Uterus (tissue), 4 donors: ENCODE results near the gene MSRB1. TPM values are rescaled to one million over a fixed set of nuclear protein-coding genes. Genes with fewer than 3 reads are reported as not detected.
"Not testable (repeated sequence)": the region's sequence is repeated elsewhere in the genome, so short reads cannot be mapped to it uniquely, and the experiment has no call there.

Experiments used
- DNase-seq, 2 donors: peaks; one replicate each; pipeline ENCODE4 v3.0.0-alpha.2; 2019 to 2020
- H3K27ac ChIP-seq, 2 donors: fragments of 200-600 bp; sonication (generic); 1 replicate in 1 of 2; 2 replicates in 1 of 2; pipeline ENCODE4 v1.5.1; 2016 to 2018
- H3K27me3 ChIP-seq, 2 donors: fragments of 200-600 bp; sonication (generic); one replicate each; pipeline ENCODE4 v1.5.1; 2018 to 2019; ENCODE audit warnings: control low read depth in 1 of 2
- H3K36me3 ChIP-seq, 2 donors: fragments of 200-600 bp; sonication (generic); one replicate each; pipeline ENCODE4 v1.5.1; 2019; ENCODE audit warnings: control low read depth in 1 of 2
- H3K4me1 ChIP-seq, 2 donors: fragments of 200-600 bp; sonication (generic); one replicate each; pipeline ENCODE4 v1.5.1; 2018 to 2019; ENCODE audit warnings: control low read depth in 1 of 2
- H3K4me3 ChIP-seq, 2 donors: fragments of 200-600 bp; sonication (generic); 1 replicate in 1 of 2; 2 replicates in 1 of 2; pipeline ENCODE4 v1.5.1; 2018 to 2019; ENCODE audit warnings: mild to moderate bottlenecking in 1 of 2
- H3K9me3 ChIP-seq, 2 donors: fragments of 200-600 bp; sonication (generic); one replicate each; pipeline ENCODE4 v1.5.1; 2019; ENCODE audit warnings: control low read depth in 1 of 2
- POLR2A ChIP-seq, 2 donors: fragments of 450-650 bp; IDR thresholded peaks; one replicate each; pipeline ENCODE4 v1.6.1; 2016; ENCODE audit warnings: antibody characterized with exemption in 2 of 2, mild to moderate bottlenecking in 1 of 2, moderate library complexity in 1 of 2
- intact Hi-C: fragments of 100-400 bp; cut with DNase I; formaldehyde crosslinking; loops from one replicate; pipeline ENCODE4 v1.15.1; 2023; ENCODE audit warnings: low total_unique reads
- total RNA-seq, 4 donors: library from RNA; depleted of rRNA in 3 of 4; stranded (reverse); fragments of >200 nt in 3 of 4; gene quantifications; one replicate each; pipeline versions ENCODE4 v1.1.0 to v1.2.4, GENCODE V29; 2014 to 2023
- TF ChIP-seq, protein P1 (sequence below), 4 experiments: fragments of 200-600 bp in 2 of 4; fragments of 450-650 bp in 2 of 4; sonication (generic) in 2 of 4; IDR thresholded peaks; one replicate each; pipeline ENCODE4 v1.5.1; 2016 to 2019; ENCODE audit warnings: antibody characterized with exemption in 4 of 4, mild to moderate bottlenecking in 2 of 4, moderate library complexity in 1 of 4
- donor health status: DM: yes; HTN: yes; CAD: no.

The MSRB1 gene
- total RNA-seq, 4 donors from 2014 or later = 5.6 to 21.2 (median 11.9) TPM

DNA sequence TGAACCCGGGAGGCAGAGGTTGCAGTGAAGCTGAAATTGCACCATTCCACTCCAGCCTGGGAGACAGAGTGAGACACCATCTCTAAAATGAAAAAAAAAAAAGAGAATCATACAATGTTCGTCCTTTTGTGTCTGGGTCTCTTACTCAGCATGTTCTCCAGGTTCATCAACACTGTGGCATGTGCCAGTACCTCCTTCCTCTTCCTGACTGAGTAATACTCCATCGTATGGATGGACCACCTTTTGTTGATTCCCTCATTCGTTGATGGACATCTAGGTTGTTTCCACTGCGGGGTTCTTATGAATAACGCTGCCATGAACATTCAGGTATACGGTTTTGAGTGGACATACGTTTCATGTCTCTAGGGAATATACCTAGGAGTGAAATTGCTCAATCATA is 20.6 kb downstream of the MSRB1 start:
- DNase-seq = no peak
- no peaks in the 10 kb centered on the region for H3K36me3 ChIP-seq
- TF ChIP-seq POLR2A (IDR thresholded peaks at IDR 0.05) = no peak
- TF ChIP-seq, protein P1, sequence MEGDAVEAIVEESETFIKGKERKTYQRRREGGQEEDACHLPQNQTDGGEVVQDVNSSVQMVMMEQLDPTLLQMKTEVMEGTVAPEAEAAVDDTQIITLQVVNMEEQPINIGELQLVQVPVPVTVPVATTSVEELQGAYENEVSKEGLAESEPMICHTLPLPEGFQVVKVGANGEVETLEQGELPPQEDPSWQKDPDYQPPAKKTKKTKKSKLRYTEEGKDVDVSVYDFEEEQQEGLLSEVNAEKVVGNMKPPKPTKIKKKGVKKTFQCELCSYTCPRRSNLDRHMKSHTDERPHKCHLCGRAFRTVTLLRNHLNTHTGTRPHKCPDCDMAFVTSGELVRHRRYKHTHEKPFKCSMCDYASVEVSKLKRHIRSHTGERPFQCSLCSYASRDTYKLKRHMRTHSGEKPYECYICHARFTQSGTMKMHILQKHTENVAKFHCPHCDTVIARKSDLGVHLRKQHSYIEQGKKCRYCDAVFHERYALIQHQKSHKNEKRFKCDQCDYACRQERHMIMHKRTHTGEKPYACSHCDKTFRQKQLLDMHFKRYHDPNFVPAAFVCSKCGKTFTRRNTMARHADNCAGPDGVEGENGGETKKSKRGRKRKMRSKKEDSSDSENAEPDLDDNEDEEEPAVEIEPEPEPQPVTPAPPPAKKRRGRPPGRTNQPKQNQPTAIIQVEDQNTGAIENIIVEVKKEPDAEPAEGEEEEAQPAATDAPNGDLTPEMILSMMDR (IDR thresholded peaks at IDR 0.05) = no peak
- no peak overlapping the region for H3K27ac ChIP-seq
- H3K4me1 ChIP-seq = peaks cover 0 to 7% of the 10 kb centered on the region in 2 donors
- H3K4me3 ChIP-seq = no peak overlapping the region
- intact Hi-C loops = no loop called here
- no peaks in the 10 kb centered on the region for H3K9me3 ChIP-seq
- peaks cover 0 to 12% of the 10 kb centered on the region in 2 donors for H3K27me3 ChIP-seq

DNA sequence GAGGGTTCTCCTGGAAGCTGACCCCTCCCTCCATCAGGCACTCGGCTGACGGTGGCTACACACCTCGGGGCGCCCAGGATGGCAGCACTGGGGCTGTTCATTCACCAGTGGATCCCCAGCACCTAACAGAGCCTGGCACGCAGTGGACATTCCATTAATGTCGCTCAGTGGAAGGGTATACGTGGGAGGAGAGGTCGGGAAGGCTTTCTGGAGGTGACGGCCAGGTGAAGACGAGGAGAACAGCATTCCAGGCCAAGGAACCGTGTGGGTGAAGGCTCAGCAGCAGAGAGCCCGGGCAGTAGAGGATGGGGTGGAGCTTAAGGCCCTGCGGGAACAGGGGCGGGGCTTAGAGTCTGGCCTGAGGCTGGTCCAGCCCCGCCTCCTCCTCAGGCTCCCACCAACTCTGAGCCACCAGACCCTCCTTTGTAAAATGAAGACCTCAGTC is 22.2 kb downstream of the MSRB1 start:
- Histone ChIP-seq H3K4me3 (no peak overlapping the region), H3K27ac (no peak overlapping the region), H3K4me1 (peaks cover 0 to 7% of the 10 kb centered on the region in 2 donors), H3K27me3 (peaks cover 0 to 12% of the 10 kb centered on the region in 2 donors), H3K9me3 (no peaks in the 10 kb centered on the region), H3K36me3 (no peaks in the 10 kb centered on the region)
- TF ChIP-seq, protein P1 (IDR thresholded peaks at IDR 0.05) = no peak
- no peak for TF ChIP-seq POLR2A (IDR thresholded peaks at IDR 0.05)
- intact Hi-C loops = no loop called here
- no peak for DNase-seq

DNA sequence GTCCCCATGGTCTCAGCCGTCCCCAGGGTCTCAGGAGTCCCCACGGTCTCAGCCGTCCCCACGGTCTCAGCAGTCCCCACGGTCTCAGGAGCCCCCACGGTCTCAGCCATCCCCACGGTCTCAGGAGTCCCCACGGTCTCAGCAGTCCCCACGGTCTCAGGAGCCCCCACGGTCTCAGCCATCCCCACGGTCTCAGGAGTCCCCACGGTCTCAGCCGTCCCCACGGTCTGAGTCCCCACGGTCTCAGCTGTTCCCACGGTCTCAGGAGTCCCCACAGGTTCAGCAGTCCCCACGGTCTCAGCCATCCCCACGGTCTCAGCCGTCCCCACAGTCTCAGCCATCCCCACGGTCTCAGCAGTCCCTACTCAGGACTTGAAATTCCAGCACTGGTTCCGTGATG is 22.9 kb downstream of the MSRB1 start:
- peaks cover 0 to 12% of the 10 kb centered on the region in 2 donors for H3K27me3 ChIP-seq
- H3K27ac ChIP-seq, intact Hi-C loops, H3K4me1 ChIP-seq, H3K36me3 ChIP-seq, DNase-seq, H3K9me3 ChIP-seq, H3K4me3 ChIP-seq: not testable (repeated sequence)

DNA sequence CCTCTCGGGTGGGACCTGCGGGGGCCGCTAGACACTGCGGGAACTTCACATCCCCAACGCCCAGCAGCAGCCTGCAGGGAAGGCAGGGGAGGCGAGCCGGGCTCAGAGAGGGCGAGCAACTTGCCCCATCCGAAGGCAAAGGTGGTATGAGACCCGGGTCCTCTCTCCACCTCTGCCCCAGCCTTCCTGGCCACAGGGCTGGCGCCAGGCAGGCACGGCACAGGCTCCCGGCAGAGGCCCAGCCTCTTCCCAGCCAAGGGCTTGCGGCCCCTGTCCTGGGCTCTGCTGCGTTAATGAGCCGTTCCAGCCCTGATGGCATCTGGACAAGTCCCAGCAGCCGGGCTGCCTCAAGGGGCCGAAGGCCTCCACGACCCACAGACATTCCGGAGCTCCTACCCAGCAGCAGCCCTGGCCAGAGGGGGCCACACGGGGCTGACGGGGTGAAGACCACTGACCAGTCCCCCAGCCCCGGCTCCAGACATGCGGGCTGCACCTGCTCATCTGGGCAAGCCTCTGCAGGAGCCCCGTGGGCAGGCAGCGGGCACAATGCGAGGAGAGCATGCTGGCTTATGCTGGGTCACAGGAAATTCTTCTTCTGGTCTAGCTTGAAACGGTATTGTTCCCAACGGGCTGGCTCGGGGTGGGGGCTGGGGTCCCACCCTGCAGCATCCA is 23.5 kb downstream of the MSRB1 start:
- Histone ChIP-seq H3K9me3 (no peaks in the 10 kb centered on the region), H3K4me1 (peaks cover 0 to 7% of the 10 kb centered on the region in 2 donors), H3K27me3 (peaks cover 0 to 12% of the 10 kb centered on the region in 2 donors), H3K36me3 (no peaks in the 10 kb centered on the region), H3K27ac (no peak overlapping the region), H3K4me3 (no peak overlapping the region)
- no peak for DNase-seq
- TF ChIP-seq, protein P1 (IDR thresholded peaks at IDR 0.05) = no peak
- TF ChIP-seq POLR2A (IDR thresholded peaks at IDR 0.05) = no peak
- intact Hi-C loops = no loop called here

DNA sequence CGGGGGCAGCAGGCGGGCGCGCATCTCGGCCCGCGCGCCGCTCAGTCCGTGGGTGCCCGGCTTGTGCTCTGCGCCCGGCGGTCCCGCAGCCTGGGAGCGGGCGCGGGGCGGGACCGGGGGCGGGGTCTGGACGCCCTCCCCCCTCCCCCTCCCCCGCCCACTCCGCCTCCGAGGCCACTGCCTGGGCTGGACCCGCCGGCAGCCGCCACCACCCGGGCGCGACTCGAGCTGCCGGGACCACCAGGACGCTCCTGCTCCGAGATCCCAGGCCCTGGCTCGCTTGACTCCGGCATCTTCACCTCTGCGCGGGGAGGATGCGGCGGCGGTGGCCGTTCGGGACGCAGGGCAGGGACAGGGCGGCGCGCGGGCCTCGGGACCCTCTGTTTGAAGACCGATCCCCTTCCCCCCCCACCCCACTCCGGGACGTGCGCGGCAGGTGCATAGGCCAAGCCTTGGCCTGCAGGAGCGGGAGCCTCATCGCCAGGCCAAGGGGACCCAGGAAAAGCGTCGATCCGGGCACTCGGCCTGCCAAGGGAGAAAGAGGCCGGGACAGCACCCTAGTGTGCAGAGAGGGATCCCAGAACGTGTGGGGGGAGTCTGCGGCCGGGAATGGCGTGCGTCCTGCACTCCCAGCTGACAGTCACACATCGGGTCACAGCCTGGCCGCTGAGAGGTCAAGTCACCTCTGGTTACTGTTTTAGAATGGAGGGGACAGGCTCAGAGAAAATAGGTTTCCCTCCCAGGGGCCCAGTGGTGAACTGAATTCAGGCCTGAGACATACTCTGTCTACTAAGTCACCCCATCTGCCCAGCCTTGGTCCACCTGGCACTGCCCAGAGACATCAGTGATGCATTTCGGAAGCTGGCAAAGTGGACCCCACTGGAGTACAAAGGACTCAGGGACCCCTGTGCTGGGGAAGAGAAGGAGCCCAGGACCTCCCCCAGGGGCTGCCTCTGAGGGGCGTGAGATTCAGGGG is 24.4 kb downstream of the MSRB1 start, which contains the start of gene HS3ST6:
Gene HS3ST6 (minus strand): TSS at position 65 of the 976 bp plus-strand sequence. CDS start 92 bp downstream, outside the sequence.
- intact Hi-C loops = no loop called here
- no peak within 1 kb of the TSS for H3K27ac ChIP-seq
- peaks cover 0 to 7% of the 10 kb centered on the region in 2 donors for H3K4me1 ChIP-seq
- no peaks in the 10 kb centered on the region for H3K9me3 ChIP-seq
- H3K4me3 ChIP-seq = no peak within 1 kb of the TSS
- DNase-seq = no peak
- H3K36me3 ChIP-seq = no peaks in the 10 kb centered on the region
- TF ChIP-seq, protein P1 (IDR thresholded peaks at IDR 0.05) = no peak
- TF ChIP-seq POLR2A (IDR thresholded peaks at IDR 0.05) = no peak
- peaks cover 0 to 12% of the 10 kb centered on the region in 2 donors for H3K27me3 ChIP-seq
